Suppressor macrophage treated with lipopolysaccharide for 4 hours (primary cell): Measurements from ENCODE around the gene LMX1A.

ENCODE experiments used
- DNase-seq: peaks from one replicate; pipeline ENCODE4 v3.0.0-alpha.2; 2020

Gene LMX1A

GRCh38 chr1:165257969-165258459, 98.5 kb downstream of the LMX1A start:
- DNase-seq: peak; percentile 70

GRCh38 chr1:165254896-165255625, 101.5 kb downstream of the LMX1A start:
- DNase-seq: no peak

DNA sequence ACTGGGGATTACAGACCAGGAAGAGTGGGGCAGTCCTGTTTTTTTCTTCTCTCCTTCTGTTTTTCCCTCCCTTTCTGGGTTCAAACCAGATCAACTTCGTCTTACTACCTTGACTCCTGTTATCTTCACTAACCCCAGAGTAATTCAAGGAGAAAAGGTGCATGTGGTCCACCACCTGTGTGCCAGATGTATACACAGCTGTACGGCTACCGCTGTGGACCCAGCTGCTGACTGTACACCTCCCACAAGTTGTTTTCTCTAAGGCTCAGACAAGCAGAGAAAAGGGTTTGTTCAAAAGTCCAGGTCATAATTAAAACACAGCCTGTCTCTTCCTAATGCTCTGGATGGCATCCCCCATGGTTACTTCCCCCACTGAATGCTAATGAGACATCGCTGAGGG, 102.1 kb downstream of the LMX1A start:
- no peak for DNase-seq

- no peak for DNase-seq
Measured at GRCh38 chr1:165253818-165254254, 102.7 kb downstream of the LMX1A start.

DNA sequence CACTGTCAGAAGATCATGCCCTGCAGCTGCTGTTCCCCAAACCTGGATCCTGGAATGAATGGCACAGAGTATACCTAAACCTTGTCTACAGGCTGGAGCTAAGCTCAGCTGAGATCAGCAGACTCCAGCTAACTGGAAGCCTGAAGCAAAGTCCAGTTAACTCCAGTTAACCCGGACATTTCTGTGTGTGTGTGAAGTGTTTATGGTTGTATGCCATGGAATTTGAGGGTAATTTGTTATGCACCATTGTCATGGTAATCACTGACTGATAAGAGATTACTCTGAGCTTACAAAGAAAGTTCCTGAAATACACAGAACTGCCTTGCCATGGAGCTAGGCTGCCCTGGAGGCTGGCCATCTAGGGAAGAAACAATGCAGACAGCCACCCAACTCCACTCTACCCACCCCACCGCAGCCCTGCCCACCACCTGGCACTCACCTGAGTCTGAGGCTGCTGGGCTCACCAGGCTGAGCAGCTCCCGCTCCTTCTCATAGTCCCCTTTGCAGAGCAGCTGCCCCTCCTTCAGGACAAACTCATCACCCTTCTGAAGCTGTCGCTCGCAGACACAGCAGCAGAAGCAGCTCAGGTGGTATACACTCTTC, 107.4 kb downstream of the LMX1A start:
- DNase-seq: no peak

- no peak for DNase-seq
Measured at GRCh38 chr1:165241952-165242351, 114.6 kb downstream of the LMX1A start.

DNA sequence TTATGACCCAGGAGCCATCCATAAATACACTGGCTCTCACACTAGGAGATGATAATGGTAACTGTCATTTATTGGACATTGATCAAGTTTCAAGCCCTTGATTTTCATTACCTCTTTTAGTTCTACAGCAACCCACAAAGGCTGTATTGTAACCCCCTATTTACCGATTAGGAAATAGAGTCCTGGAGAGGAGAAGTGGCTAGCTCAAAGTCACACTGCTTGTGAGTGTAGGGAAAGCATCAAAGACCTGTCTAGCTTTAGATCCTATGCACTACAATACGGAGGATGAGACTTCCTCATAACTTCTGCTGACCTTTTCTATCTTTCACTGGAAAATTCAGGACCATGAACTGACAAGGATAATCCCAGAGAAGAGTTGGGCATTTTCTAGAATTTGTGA, 115.2 kb downstream of the LMX1A start:
- no peak for DNase-seq

DNA sequence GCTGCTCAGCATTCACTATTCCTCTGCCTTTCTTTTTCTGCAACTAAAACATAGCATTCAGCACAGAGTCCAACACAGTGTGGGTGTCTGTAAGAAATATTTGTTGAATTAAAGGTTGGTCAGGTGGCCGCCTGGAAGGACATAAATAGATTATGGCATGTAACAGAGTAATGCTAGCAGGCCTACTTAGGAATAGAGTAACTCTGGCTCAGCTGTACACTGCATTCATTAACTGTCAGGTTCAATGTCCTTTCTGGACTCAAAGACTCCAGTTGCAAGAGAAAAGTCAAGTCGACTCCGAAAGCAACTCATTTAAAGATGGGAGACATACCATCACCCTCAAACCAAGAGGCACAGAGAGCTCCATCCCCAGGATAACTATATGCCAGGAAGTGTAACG, 116.0 kb downstream of the LMX1A start:
- DNase-seq: no peak

GRCh38 chr1:165239873-165240272, 116.6 kb downstream of the LMX1A start:
- DNase-seq: no peak

- DNase-seq: no peak
Measured at GRCh38 chr1:165235777-165236291, 120.7 kb downstream of the LMX1A start.

- no peak for DNase-seq
Measured at GRCh38 chr1:165235155-165235776, 121.2 kb downstream of the LMX1A start.

DNA sequence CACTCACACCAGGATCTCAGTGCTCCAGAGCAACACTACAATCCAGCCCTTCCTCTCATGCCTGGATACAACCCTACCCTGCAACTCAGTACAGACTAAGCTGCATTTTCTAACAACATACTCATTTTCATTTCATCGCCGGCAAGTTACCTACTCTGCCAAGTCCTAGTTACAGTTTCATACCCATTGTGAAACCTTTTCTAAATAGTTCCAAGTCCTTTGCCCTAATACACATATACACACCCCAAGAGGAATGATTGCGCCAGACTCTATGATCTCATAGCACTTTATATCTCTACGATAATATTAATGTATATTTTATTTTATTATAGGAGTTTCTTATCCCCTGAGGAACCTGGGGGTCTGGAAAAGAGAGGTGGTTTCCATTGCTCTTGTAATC, 122.4 kb downstream of the LMX1A start:
- DNase-seq: no peak

DNA sequence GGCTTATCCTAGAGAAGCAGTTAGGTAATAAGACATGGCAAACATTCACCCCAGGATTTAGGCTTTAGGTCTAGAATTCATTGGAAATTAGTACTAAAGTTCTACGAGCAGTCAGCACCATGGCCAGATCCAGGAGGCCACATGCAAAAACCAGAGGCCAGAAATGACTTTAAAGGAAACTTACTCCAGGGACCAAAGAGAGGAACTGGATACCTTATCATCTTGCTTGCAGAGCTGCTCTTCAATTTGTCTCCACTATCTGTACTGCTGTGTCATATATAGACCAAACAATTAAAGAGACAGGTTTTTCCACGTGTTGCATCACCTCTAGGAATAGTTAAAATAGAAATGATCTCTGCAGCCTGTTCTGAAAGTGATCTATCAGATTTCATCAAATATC, 127.8 kb downstream of the LMX1A start:
- DNase-seq: no peak

GRCh38 chr1:165228111-165228655, 128.3 kb downstream of the LMX1A start:
- no peak for DNase-seq

DNA sequence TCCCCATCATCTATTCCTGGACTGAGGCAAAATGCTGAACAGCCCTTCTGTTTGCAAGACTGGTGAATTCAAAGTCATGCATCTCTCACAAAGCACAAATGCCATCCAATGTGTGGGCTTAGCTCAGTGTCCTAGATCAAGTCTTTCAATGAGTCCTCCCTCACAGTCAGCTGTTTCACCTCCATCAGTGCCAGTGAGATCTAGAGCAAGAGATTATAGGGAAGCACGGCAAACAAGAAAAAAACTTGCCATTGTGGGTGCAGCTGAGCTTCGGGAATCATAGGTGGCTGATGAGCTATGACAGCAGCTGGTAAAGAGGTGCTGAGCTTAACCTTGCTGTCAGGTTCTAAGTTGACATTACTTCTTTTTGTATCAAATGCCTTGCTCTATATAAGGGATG, 130.2 kb downstream of the LMX1A start:
- DNase-seq: no peak

- no peak for DNase-seq
Measured at GRCh38 chr1:165225650-165226049, 130.9 kb downstream of the LMX1A start.

GRCh38 chr1:165225062-165225461, 131.5 kb downstream of the LMX1A start:
- no peak for DNase-seq

DNA sequence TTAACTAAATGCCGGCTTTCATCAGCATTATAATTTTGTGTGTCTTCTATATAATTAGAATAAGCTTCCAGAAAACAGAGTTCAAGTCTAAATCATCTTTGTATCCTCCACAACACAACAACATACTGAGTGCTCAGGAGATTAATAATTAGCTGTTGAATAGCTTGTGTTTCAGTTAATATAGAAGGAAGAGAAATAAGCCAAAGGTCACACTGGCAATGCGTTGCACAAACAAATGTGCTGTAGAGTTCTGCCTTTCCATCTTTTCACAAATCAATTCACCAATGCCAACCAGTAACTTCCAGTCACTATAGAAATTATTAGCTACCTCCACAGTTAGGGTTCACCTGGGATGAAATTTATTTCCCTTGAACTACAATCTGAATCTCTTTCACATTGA, 132.0 kb downstream of the LMX1A start:
- no peak for DNase-seq

GRCh38 chr1:165222580-165222979, 133.9 kb downstream of the LMX1A start:
- DNase-seq: no peak

- no peak for DNase-seq
Measured at GRCh38 chr1:165218731-165219130, 137.8 kb downstream of the LMX1A start.

DNA sequence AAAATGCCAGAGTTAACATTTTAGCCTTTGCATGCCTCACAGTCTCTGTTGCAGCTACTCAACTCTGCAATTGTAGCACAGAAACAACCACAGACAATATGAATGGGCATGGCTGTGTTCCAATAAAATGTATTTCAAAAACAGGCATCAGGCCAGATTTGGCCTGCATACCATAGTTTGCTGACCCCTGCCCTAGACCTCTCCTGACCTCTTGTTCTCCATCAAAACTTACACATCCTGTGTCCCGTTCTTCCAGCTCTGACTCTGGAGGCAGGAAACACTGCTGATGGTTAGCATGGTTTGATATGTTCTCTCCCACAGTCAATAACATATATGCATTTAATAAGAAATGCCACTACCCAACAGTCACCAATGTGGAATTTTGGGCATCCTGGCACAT, 138.6 kb downstream of the LMX1A start:
- no peak for DNase-seq

GRCh38 chr1:165216254-165216653, 140.3 kb downstream of the LMX1A start:
- DNase-seq: no peak

DNA sequence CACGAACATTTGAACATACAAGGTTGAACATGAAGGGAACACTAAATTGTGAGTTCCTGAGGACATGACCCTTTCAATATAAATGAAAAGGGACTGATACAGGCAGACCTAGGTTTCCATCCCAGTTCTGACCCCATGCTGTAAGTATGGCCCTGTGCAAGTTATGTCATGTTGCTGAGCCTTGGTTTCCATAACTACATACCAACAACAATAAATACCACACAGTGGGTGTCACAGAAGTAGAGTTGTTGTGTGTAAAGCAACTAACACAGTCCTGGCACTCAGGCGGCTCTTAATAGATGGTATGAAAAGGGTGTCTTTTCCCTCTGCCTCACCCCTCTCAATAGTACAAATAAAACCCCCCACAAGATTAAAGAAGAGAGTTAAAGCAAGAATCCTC, 140.8 kb downstream of the LMX1A start:
- DNase-seq: no peak

DNA sequence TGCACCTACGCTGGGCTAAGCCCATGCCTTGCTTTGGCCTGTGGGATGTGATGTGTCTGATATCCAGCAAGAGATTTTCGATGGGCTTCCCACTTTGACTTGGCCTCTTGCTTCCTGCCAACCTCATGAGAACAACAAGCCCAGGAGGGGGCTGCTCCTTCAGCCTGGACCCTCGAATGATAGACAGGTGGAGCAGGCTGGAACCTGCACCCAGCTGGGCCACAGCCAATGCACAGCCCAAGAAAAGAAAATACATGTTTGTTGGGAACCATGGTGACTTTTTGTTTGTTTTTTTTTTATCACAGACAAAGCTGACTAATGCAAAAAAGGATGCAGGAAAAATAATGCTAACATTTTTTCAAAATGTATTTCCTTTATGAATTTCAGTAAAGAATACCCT, 144.3 kb downstream of the LMX1A start:
- no peak for DNase-seq
